Measurements from ENCODE around the gene GATAD1. TPM values are rescaled to one million over a fixed set of nuclear protein-coding genes. Genes with fewer than 3 reads are reported as not detected.

The GATAD1 gene
- polyA plus RNA-seq, 3 donors: 6.6 to 34.1 (median 7.6) TPM

- 47% methylated on average over 4 of the region's 5 CpGs for WGBS (ENCODE audit: insufficient coverage)
- H3K9me3 ChIP-seq (replicated peaks in 1 of 2; ENCODE audit: control insufficient read depth in 1 of 2, insufficient read depth in 1 of 2, low read length in 2 of 2): no peaks in the 10 kb centered on the region
- TF ChIP-seq CTCF (IDR thresholded peaks at IDR 0.05): no peak
- Mint-ChIP-seq H3K4me3 (peak overlapping the region; percentile 86 to 98), H3K27me3 (ENCODE audit: low read depth in 3 of 3) (peaks cover 2 to 7% (median 5%) of the 10 kb centered on the region in 3 donors), H3K4me1 (peaks cover 32% of the 10 kb centered on the region), H3K9me3 (peaks cover 0 to 2% (median 0%) of the 10 kb centered on the region in 7 donors), H3K36me3 (no peaks in the 10 kb centered on the region), H3K27ac (peak overlapping the region in 4 of 7 donors; percentile 29 to 83 (median 55))
- peak overlapping the region; percentile 94 for H2AFZ ChIP-seq (ENCODE audit: insufficient read depth, low read depth, low read length, poor library complexity, severe bottlenecking)
- H3K9ac ChIP-seq (ENCODE audit: insufficient read depth, low read length, poor library complexity, severe bottlenecking): no peak overlapping the region
- peak overlapping the region in 1 of 2 donors; percentile 58 for H3K27ac ChIP-seq (ENCODE audit: low read depth in 1 of 2, low read length in 2 of 2)
- H3K27me3 ChIP-seq (ENCODE audit: control insufficient read depth in 2 of 2, insufficient read depth in 2 of 2, low read length in 2 of 2): no peaks in the 10 kb centered on the region
- intact Hi-C loops (cut with micrococcal nuclease): no loop called here
- peak overlapping the region; percentile 98 for H3K4me2 ChIP-seq (replicated peaks; ENCODE audit: extremely low read depth, low read length, poor library complexity, severe bottlenecking)
- peak overlapping the region; percentile 42 to 87 (median 53) for H3K4me3 ChIP-seq (replicated peaks in 1 of 3; ENCODE audit: low read depth in 2 of 3, low read length in 3 of 3)
- DNase-seq: peak in 2 of 3 donors; percentile 18 to 28
- no peaks in the 10 kb centered on the region for H3K36me3 ChIP-seq (replicated peaks in 1 of 2; ENCODE audit: control insufficient read depth in 1 of 2, insufficient read depth in 2 of 2, low read length in 2 of 2)
- H3K79me2 ChIP-seq (ENCODE audit: insufficient read depth, low read length): no peaks in the 10 kb centered on the region
- H4K20me1 ChIP-seq (ENCODE audit: insufficient read depth, low read length): no peaks in the 10 kb centered on the region
- peaks cover 18 to 32% of the 10 kb centered on the region in 2 donors for H3K4me1 ChIP-seq (ENCODE audit: control insufficient read depth in 1 of 2, insufficient read depth in 2 of 2, low read length in 2 of 2)
Observed at GRCh38 chr7:92423710-92424131, 23.6 kb upstream of the GATAD1 start.

- Mint-ChIP-seq H3K36me3 (no peaks in the 10 kb centered on the region), H3K27me3 (ENCODE audit: low read depth in 3 of 3) (peaks cover 2 to 7% (median 5%) of the 10 kb centered on the region in 3 donors), H3K9me3 (no peaks in the 10 kb centered on the region), H3K27ac (no peak overlapping the region), H3K4me3 (peak overlapping the region; percentile 82 to 86), H3K4me1 (peaks cover 38% of the 10 kb centered on the region)
- Histone ChIP-seq H3K36me3 (replicated peaks in 1 of 2; ENCODE audit: control insufficient read depth in 1 of 2, insufficient read depth in 2 of 2, low read length in 2 of 2) (no peaks in the 10 kb centered on the region), H2AFZ (ENCODE audit: insufficient read depth, low read depth, low read length, poor library complexity, severe bottlenecking) (peak overlapping the region; percentile 88), H3K9ac (ENCODE audit: insufficient read depth, low read length, poor library complexity, severe bottlenecking) (no peak overlapping the region), H3K4me2 (replicated peaks; ENCODE audit: extremely low read depth, low read length, poor library complexity, severe bottlenecking) (peak overlapping the region; percentile 57), H3K27ac (ENCODE audit: low read depth in 1 of 2, low read length in 2 of 2) (no peak overlapping the region), H3K79me2 (ENCODE audit: insufficient read depth, low read length) (no peaks in the 10 kb centered on the region), H4K20me1 (ENCODE audit: insufficient read depth, low read length) (no peaks in the 10 kb centered on the region), H3K9me3 (replicated peaks in 1 of 2; ENCODE audit: control insufficient read depth in 1 of 2, insufficient read depth in 1 of 2, low read length in 2 of 2) (no peaks in the 10 kb centered on the region), H3K27me3 (ENCODE audit: control insufficient read depth in 2 of 2, insufficient read depth in 2 of 2, low read length in 2 of 2) (no peaks in the 10 kb centered on the region), H3K4me3 (replicated peaks in 1 of 3; ENCODE audit: low read depth in 2 of 3, low read length in 3 of 3) (peak overlapping the region in 1 of 3 experiments; percentile 51), H3K4me1 (ENCODE audit: control insufficient read depth in 1 of 2, insufficient read depth in 2 of 2, low read length in 2 of 2) (peaks cover 18 to 32% of the 10 kb centered on the region in 2 donors)
- DNase-seq: peak in 1 of 3 donors; percentile 17
- 29% methylated on average over 17 of the region's 20 CpGs for WGBS (ENCODE audit: insufficient coverage)
- no peak for TF ChIP-seq CTCF (IDR thresholded peaks at IDR 0.05)
- intact Hi-C loops (cut with micrococcal nuclease): no loop called here
Observed at GRCh38 chr7:92425311-92425947, 21.9 kb upstream of the GATAD1 start.
